DND-41 (cell line): ENCODE data around the gene HSCB.
"Not testable (repeated sequence)": the region's sequence is repeated elsewhere in the genome, so short reads cannot be mapped to it uniquely, and the experiment has no call there.

ENCODE experiments used
- ATAC-seq: fragments of 200-7000 bp; cut with Tn5 transposase; 3 replicates; pipeline ENCODE4 v1.9.1; 2021; ENCODE audit warnings: low read depth; ENCODE audit not compliant: insufficient read depth
- DNase-seq: peaks from one replicate; pipeline ENCODE4 v3.0.0-alpha.2; 2020
- H2AFZ ChIP-seq: 2 replicates; pipeline ENCODE4 v1.6.0; 2012; ENCODE audit warnings: low read depth, low read length
- H3K27ac ChIP-seq: 2 replicates; pipeline ENCODE4 v1.5.1; 2012; ENCODE audit warnings: low read length, inconsistent platforms
- H3K27me3 ChIP-seq: fragments of 200-600 bp; sonication (generic); 2 replicates; pipeline ENCODE4 v1.6.0; 2012; ENCODE audit warnings: low read length, mild to moderate bottlenecking, inconsistent platforms; ENCODE audit not compliant: insufficient read depth, poor library complexity
- H3K36me3 ChIP-seq: 2 replicates; pipeline ENCODE4 v1.5.1; 2012; ENCODE audit warnings: low read length, inconsistent platforms; ENCODE audit not compliant: insufficient read depth
- H3K4me1 ChIP-seq: 2 replicates; pipeline ENCODE4 v1.5.1; 2012; ENCODE audit warnings: mild to moderate bottlenecking, low read length; ENCODE audit not compliant: insufficient read depth
- H3K4me2 ChIP-seq: 2 replicates; pipeline ENCODE4 v1.6.0; 2012; ENCODE audit warnings: mild to moderate bottlenecking, moderate library complexity, low read length, inconsistent platforms; ENCODE audit not compliant: insufficient read depth
- H3K4me3 ChIP-seq, 2 experiments: fragments of 200-600 bp in 1 of 2; shearing (Covaris generic) in 1 of 2; 2 replicates each; pipeline ENCODE4 v1.5.1; 2012 to 2016; ENCODE audit warnings: inconsistent platforms in 2 of 2, low read length in 2 of 2, mild to moderate bottlenecking in 2 of 2, low read depth in 1 of 2, moderate library complexity in 1 of 2
- H3K79me2 ChIP-seq: 2 replicates; pipeline ENCODE4 v1.6.0; 2012; ENCODE audit warnings: low read length, inconsistent platforms; ENCODE audit not compliant: insufficient read depth
- H3K9ac ChIP-seq: 2 replicates; pipeline ENCODE4 v1.6.0; 2012; ENCODE audit warnings: low read depth, mild to moderate bottlenecking, inconsistent platforms, low read length, moderate library complexity
- H3K9me3 ChIP-seq: 2 replicates; pipeline ENCODE4 v1.5.1; 2012; ENCODE audit warnings: low read length, moderate library complexity, mild to moderate bottlenecking, inconsistent platforms; ENCODE audit not compliant: insufficient read depth, severe bottlenecking
- H4K20me1 ChIP-seq: 2 replicates; pipeline ENCODE4 v1.6.0; 2012; ENCODE audit warnings: low read length; ENCODE audit not compliant: insufficient read depth
- EZH2 ChIP-seq: IDR thresholded peaks from 3 replicates; pipeline ENCODE4 v1.6.1; 2012; ENCODE audit warnings: borderline replicate concordance, low read depth, mild to moderate bottlenecking, moderate library complexity, low read length, inconsistent platforms; ENCODE audit not compliant: severe bottlenecking
- TF ChIP-seq, protein P1 (sequence below): IDR thresholded peaks from 2 replicates; pipeline ENCODE4 v1.5.1; 2012; ENCODE audit warnings: borderline replicate concordance, low read length, moderate library complexity, mild to moderate bottlenecking; ENCODE audit not compliant: poor library complexity, severe bottlenecking; ENCODE audit errors: extremely low read depth

HSCB gene, protein sequence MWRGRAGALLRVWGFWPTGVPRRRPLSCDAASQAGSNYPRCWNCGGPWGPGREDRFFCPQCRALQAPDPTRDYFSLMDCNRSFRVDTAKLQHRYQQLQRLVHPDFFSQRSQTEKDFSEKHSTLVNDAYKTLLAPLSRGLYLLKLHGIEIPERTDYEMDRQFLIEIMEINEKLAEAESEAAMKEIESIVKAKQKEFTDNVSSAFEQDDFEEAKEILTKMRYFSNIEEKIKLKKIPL

DNA sequence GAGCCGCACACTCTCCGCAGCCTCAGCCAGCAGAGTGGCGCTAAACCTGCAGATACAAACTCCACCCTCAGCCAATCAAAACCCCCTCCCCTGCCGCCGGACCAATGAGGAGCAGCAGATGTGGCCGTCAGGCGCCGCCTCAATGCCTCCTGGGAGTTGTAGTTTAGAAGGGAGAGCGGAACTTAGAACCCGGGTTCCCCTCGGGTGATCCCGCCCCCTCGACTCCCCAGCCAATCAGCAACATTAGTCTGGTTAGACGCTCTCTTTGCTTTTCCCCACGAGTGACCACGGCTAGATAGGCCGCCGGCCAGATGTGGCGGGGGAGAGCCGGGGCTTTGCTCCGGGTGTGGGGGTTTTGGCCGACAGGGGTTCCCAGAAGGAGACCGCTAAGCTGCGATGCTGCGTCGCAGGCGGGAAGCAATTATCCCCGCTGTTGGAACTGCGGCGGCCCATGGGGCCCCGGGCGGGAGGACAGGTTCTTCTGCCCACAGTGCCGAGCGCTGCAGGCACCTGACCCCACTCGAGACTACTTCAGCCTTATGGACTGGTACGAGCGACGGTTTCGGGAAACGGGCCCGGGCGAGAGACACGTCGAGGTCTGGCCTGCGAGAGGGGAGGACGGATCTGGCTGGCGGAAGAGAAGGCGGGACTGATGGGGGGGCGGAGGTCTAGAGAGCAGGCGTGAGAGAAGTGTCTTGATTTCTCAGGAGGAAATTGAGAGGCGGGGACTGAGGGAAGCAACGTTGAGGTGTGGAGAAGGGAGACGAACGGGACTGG, at the start of gene HSCB, which contains the start of gene CHEK2:
HSCB (plus strand) TSS at position 255 of the 777 bp plus-strand sequence; CDS start at position 312, 57 bp downstream.
CHEK2 (minus strand) TSS at position 36 of the 777 bp plus-strand sequence. CDS start 7,099 bp downstream, outside the sequence.
- TF ChIP-seq EZH2 = no peak
- TF ChIP-seq, protein P1, sequence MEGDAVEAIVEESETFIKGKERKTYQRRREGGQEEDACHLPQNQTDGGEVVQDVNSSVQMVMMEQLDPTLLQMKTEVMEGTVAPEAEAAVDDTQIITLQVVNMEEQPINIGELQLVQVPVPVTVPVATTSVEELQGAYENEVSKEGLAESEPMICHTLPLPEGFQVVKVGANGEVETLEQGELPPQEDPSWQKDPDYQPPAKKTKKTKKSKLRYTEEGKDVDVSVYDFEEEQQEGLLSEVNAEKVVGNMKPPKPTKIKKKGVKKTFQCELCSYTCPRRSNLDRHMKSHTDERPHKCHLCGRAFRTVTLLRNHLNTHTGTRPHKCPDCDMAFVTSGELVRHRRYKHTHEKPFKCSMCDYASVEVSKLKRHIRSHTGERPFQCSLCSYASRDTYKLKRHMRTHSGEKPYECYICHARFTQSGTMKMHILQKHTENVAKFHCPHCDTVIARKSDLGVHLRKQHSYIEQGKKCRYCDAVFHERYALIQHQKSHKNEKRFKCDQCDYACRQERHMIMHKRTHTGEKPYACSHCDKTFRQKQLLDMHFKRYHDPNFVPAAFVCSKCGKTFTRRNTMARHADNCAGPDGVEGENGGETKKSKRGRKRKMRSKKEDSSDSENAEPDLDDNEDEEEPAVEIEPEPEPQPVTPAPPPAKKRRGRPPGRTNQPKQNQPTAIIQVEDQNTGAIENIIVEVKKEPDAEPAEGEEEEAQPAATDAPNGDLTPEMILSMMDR = peak; percentile 64
- peak within 1 kb of the TSS; percentile 85 to 96 for H3K4me3 ChIP-seq
- H3K4me2 ChIP-seq = peak within 1 kb of the TSS; percentile 94
- peak; percentile 86 for ATAC-seq
- peaks cover 62% of the 10 kb centered on the region for H3K79me2 ChIP-seq
- H3K27ac ChIP-seq = peak within 1 kb of the TSS; percentile 95
- H2AFZ ChIP-seq = peak within 1 kb of the TSS; percentile 97
- H3K9ac ChIP-seq = peak within 1 kb of the TSS; percentile 86
- H3K27me3 ChIP-seq = no peaks in the 10 kb centered on the region
- peak; percentile 99 for DNase-seq
- peaks cover 37% of the 10 kb centered on the region for H3K36me3 ChIP-seq
- peaks cover 32% of the 10 kb centered on the region for H3K4me1 ChIP-seq
- H4K20me1 ChIP-seq = peaks cover 4% of the 10 kb centered on the region; the same call in 1 of the 2 replicates
- H3K9me3 ChIP-seq = no peaks in the 10 kb centered on the region

DNA sequence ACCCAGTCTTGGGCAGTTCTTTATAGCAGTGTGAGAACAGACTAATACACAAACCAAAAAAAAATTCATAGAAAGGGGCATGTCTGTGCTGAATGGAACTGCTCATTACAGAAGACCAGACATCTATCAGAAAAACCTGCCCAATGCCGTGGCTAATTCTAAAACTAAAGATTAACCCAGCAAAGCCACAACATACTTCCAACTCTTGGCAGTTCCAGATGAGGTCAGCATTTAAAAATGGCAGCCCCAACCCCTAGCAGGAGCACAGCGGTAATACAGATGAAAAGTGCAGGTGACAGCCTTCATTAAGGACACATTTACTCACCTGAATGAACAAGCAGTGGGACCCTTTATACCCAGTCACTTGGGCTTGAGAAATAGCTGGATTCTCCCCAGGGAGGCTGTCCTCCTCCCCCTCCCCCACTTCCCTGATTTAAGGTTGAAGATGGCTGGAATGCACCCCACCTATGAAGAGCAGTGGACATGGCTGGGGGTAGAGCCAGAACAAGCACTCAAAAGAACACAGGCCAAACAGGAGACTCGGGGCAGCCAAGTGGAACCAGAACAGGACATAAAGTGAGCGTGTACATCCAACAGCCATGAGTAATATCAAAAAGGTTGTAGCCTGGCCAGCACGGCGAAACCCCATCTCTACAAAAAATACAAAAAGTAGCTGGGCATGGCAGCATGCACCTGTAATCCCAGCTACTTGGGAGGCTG, 48.6 kb upstream of the HSCB start:
- not testable (repeated sequence) for H3K4me2 ChIP-seq, H3K27me3 ChIP-seq, H3K27ac ChIP-seq, ATAC-seq, H3K9ac ChIP-seq, DNase-seq, H4K20me1 ChIP-seq, H3K4me3 ChIP-seq, H3K79me2 ChIP-seq, H2AFZ ChIP-seq, H3K4me1 ChIP-seq, H3K9me3 ChIP-seq
- H3K36me3 ChIP-seq = peaks cover 38% of the 10 kb centered on the region

DNA sequence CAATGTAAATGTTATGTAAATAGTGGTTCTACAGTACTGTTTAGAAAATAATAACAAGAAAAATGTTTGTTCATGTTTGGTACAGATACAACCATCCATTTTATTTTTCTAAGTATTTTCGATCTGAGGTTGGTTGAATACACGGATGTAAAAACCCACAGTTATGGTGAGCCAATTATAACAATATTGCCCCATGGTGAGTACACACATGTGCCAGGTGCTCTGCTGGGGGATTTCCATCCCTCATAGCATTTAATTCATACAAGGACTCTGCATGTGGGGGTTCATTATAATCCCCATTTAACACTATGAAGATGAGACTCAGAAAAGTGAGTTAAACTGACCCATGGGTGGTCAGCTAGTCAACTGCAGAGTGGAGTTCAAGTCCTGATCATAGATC, 38.9 kb upstream of the HSCB start:
- no peaks in the 10 kb centered on the region for H3K79me2 ChIP-seq
- H3K4me1 ChIP-seq = no peaks in the 10 kb centered on the region
- no peak overlapping the region for H2AFZ ChIP-seq
- H3K9ac ChIP-seq = no peak overlapping the region
- H3K27ac ChIP-seq = no peak overlapping the region
- no peak for TF ChIP-seq EZH2
- TF ChIP-seq, protein P1 = no peak
- no peak overlapping the region for H3K4me2 ChIP-seq
- no peaks in the 10 kb centered on the region for H3K27me3 ChIP-seq
- peaks cover 8% of the 10 kb centered on the region; the same call in 1 of the 2 replicates for H4K20me1 ChIP-seq
- H3K4me3 ChIP-seq = no peak overlapping the region
- ATAC-seq (no peak), DNase-seq (no peak)
- H3K9me3 ChIP-seq = no peaks in the 10 kb centered on the region
- H3K36me3 ChIP-seq = peaks cover 68% of the 10 kb centered on the region

DNA sequence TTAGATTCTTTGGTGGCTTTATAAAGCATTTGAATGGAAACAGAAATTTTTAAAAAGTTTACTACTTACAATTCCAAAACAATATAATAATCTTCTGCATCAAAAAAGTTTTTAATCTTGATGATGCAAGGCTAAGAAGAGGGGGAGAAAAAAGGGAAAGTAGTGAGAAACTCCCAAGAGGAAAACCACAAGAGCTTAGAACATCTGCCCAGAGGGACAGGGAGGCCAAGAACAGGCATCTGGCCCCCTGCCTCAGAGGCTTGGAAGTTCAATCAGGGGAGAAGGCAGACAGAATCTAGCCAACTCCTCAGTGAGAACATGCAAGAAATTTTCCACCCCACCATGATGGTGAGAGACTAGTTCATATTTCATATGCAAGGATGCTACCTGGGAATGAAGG, 38.4 kb upstream of the HSCB start:
- Histone ChIP-seq H3K79me2 (no peaks in the 10 kb centered on the region), H3K4me3 (no peak overlapping the region), H4K20me1 (peaks cover 8% of the 10 kb centered on the region; the same call in 1 of the 2 replicates), H3K36me3 (peaks cover 71% of the 10 kb centered on the region), H3K27ac (no peak overlapping the region), H2AFZ (no peak overlapping the region), H3K9me3 (no peaks in the 10 kb centered on the region), H3K4me2 (no peak overlapping the region), H3K9ac (no peak overlapping the region), H3K27me3 (no peaks in the 10 kb centered on the region), H3K4me1 (no peaks in the 10 kb centered on the region)
- TF ChIP-seq EZH2 = no peak
- TF ChIP-seq, protein P1 = no peak
- ATAC-seq (no peak), DNase-seq (no peak)
